IMR-90 (cell line): Measurements from ENCODE around the gene PIPOX. TPM values are rescaled to one million over a fixed set of nuclear protein-coding genes. Genes with fewer than 3 reads are reported as not detected.

Experiments
- ATAC-seq: fragments of 200-7000 bp; cut with Tn5 transposase; 2 replicates; pipeline ENCODE4 v1.9.1; 2020; ENCODE audit warnings: low read depth, mild to moderate bottlenecking, moderate library complexity
- BruUV-seq: library from RNA; stranded (reverse); fragments of 400-500 nt; replicated peaks from 2 replicates; lab custom pipeline; 2021; lab: Mats Ljungman, UMichigan
- CTCF ChIA-PET: fragments of 300-600 bp; formaldehyde crosslinking; extraction: SDS; loops from one replicate; lab custom pipeline; 2021; ENCODE audit warnings: antibody characterized with exemption; lab: Yijun Ruan, JAX
- POLR2A ChIA-PET: fragments of 300-600 bp; sonication (Branson Sonifier 250); formaldehyde crosslinking; loops from one replicate; lab custom pipeline; 2022; ENCODE audit warnings: antibody characterized with exemption; ENCODE audit not compliant: unreplicated experiment; lab: Charles Lee
- DNase-seq: peaks from one replicate; pipeline ENCODE4 v3.0.0; 2013
- H2AFZ ChIP-seq: replicated peaks from 2 replicates; pipeline ENCODE3; 2013; ENCODE audit warnings: low read length, mild to moderate bottlenecking; ENCODE audit not compliant: poor library complexity
- H2AK5ac ChIP-seq: 2 replicates; pipeline ENCODE4 v1.6.1; 2013; ENCODE audit warnings: low read depth, low read length, inconsistent platforms
- H2AK9ac ChIP-seq: replicated peaks from 2 replicates; pipeline ENCODE3; 2013; ENCODE audit warnings: mild to moderate bottlenecking, low read depth, low read length, moderate library complexity; ENCODE audit not compliant: poor library complexity
- H2BK120ac ChIP-seq: 2 replicates; pipeline ENCODE4 v1.6.1; 2013; ENCODE audit warnings: low read depth, low read length, inconsistent platforms
- H2BK15ac ChIP-seq: 3 replicates; pipeline ENCODE4 v1.6.1; 2013; ENCODE audit warnings: low read depth, low read length, inconsistent platforms
- H2BK20ac ChIP-seq: 2 replicates; pipeline ENCODE4 v1.6.1; 2013; ENCODE audit warnings: low read depth, mild to moderate bottlenecking, inconsistent platforms, low read length, moderate library complexity
- H2BK5ac ChIP-seq: 2 replicates; pipeline ENCODE4 v1.6.1; 2013; ENCODE audit warnings: mild to moderate bottlenecking, low read depth, low read length, inconsistent platforms; ENCODE audit not compliant: poor library complexity, severe bottlenecking
- H3K14ac ChIP-seq: replicated peaks from 2 replicates; pipeline ENCODE4 v1.6.1; 2013; ENCODE audit warnings: low read depth, low read length, inconsistent platforms
- H3K18ac ChIP-seq: 2 replicates; pipeline ENCODE4 v1.6.1; 2013; ENCODE audit warnings: low read depth, low read length, control low read depth
- H3K23ac ChIP-seq: 2 replicates; pipeline ENCODE4 v1.6.1; 2013; ENCODE audit warnings: low read depth, low read length, inconsistent platforms
- H3K27ac ChIP-seq: 2 replicates; pipeline ENCODE4 v1.5.1; 2013; ENCODE audit warnings: mild to moderate bottlenecking, control low read depth, low read length; ENCODE audit not compliant: insufficient read depth
- H3K27me3 ChIP-seq: 2 replicates; pipeline ENCODE4 v1.6.1; 2013; ENCODE audit warnings: low read length; ENCODE audit not compliant: control insufficient read depth, insufficient read depth
- H3K36me3 ChIP-seq: 2 replicates; pipeline ENCODE4 v1.6.1; 2013; ENCODE audit warnings: low read length, mixed read lengths; ENCODE audit not compliant: control insufficient read depth, insufficient read depth
- H3K4ac ChIP-seq: 2 replicates; pipeline ENCODE4 v1.6.1; 2013; ENCODE audit warnings: low read depth, low read length, inconsistent platforms
- H3K4me1 ChIP-seq: 2 replicates; pipeline ENCODE4 v1.6.1; 2013; ENCODE audit warnings: low read length, mixed read lengths; ENCODE audit not compliant: control insufficient read depth, insufficient read depth
- H3K4me2 ChIP-seq: 2 replicates; pipeline ENCODE4 v1.6.1; 2013; ENCODE audit warnings: low read depth, mild to moderate bottlenecking, control low read depth, low read length, moderate library complexity
- H3K4me3 ChIP-seq: 2 replicates; pipeline ENCODE4 v1.5.1; 2013; ENCODE audit warnings: low read depth, mild to moderate bottlenecking, control low read depth, low read length, moderate library complexity; ENCODE audit not compliant: insufficient read depth
- H3K56ac ChIP-seq: 2 replicates; pipeline ENCODE4 v1.6.1; 2013; ENCODE audit warnings: low read length, inconsistent platforms; ENCODE audit not compliant: insufficient read depth; ENCODE audit errors: extremely low read depth
- H3K79me1 ChIP-seq, 2 experiments: 2 replicates each; pipeline ENCODE4 v1.6.1; 2013; ENCODE audit warnings: low read length in 2 of 2, inconsistent platforms in 1 of 2, low read depth in 1 of 2
- H3K9ac ChIP-seq: 2 replicates; pipeline ENCODE4 v1.6.1; 2013; ENCODE audit warnings: low read depth, low read length, control low read depth
- H3K9me1 ChIP-seq: 2 replicates; pipeline ENCODE4 v1.6.1; 2013; ENCODE audit warnings: low read length, inconsistent platforms; ENCODE audit not compliant: insufficient read depth
- H3K9me3 ChIP-seq: 2 replicates; pipeline ENCODE4 v1.6.1; 2013; ENCODE audit warnings: low read length; ENCODE audit not compliant: control insufficient read depth, insufficient read depth
- H4K20me1 ChIP-seq: 2 replicates; pipeline ENCODE4 v1.6.1; 2013; ENCODE audit warnings: low read length, inconsistent platforms; ENCODE audit not compliant: insufficient read depth
- H4K5ac ChIP-seq: 2 replicates; pipeline ENCODE4 v1.6.1; 2013; ENCODE audit warnings: mild to moderate bottlenecking, low read depth, low read length, control low read depth
- H4K8ac ChIP-seq, 2 experiments: 2 replicates each; pipeline ENCODE4 v1.6.1; 2013; ENCODE audit warnings: low read depth in 2 of 2, low read length in 2 of 2, control low read depth in 1 of 2, inconsistent platforms in 1 of 2
- H4K91ac ChIP-seq: 2 replicates; pipeline ENCODE4 v1.6.1; 2013; ENCODE audit warnings: low read depth, low read length, inconsistent platforms; ENCODE audit not compliant: insufficient read depth
- BHLHE40 ChIP-seq: fragments of 150-350 bp; IDR thresholded peaks from 2 replicates; pipeline ENCODE4 v1.6.1; 2016; ENCODE audit warnings: mild to moderate bottlenecking, low read depth, low read length
- CEBPB ChIP-seq: IDR thresholded peaks from 2 replicates; pipeline ENCODE4 v1.6.1; 2012; ENCODE audit warnings: low read depth, low read length, improper control_type of control experiment
- CHD1 ChIP-seq: IDR thresholded peaks from 2 replicates; pipeline ENCODE4 v1.6.1; 2012; ENCODE audit warnings: low read depth, low read length, improper control_type of control experiment
- CTCF ChIP-seq: conservative IDR thresholded peaks from 2 replicates; pipeline ENCODE4 v1.5.1; 2012; ENCODE audit warnings: mild to moderate bottlenecking, low read depth, low read length, improper control_type of control experiment
- ELK1 ChIP-seq: fragments of 150-350 bp; IDR thresholded peaks from 2 replicates; pipeline ENCODE4 v1.6.1; 2016; ENCODE audit warnings: low read depth, mild to moderate bottlenecking, low read length, moderate library complexity, borderline replicate concordance
- FOS ChIP-seq: fragments of 150-350 bp; IDR thresholded peaks from 2 replicates; pipeline ENCODE4 v1.6.1; 2016; ENCODE audit warnings: low read depth, low read length
- MAFK ChIP-seq: IDR thresholded peaks from 2 replicates; pipeline ENCODE4 v1.6.1; 2012; ENCODE audit warnings: low read depth, low read length, improper control_type of control experiment
- MAZ ChIP-seq: IDR thresholded peaks from 2 replicates; pipeline ENCODE4 v1.6.1; 2012; ENCODE audit warnings: low read depth, mild to moderate bottlenecking, low read length, improper control_type of control experiment, moderate library complexity, borderline replicate concordance
- MXI1 ChIP-seq: IDR thresholded peaks from 2 replicates; pipeline ENCODE4 v1.6.1; 2012; ENCODE audit warnings: low read depth, mild to moderate bottlenecking, low read length, moderate library complexity, borderline replicate concordance
- NFE2L2 ChIP-seq: fragments of 150-350 bp; IDR thresholded peaks from 2 replicates; pipeline ENCODE4 v1.6.1; 2016; ENCODE audit warnings: low read depth, mild to moderate bottlenecking, low read length
- POLR2A ChIP-seq: IDR thresholded peaks from 2 replicates; pipeline ENCODE4 v1.6.1; 2012; ENCODE audit warnings: mild to moderate bottlenecking, low read depth, low read length
- RAD21 ChIP-seq: IDR thresholded peaks from 2 replicates; pipeline ENCODE4 v1.6.1; 2012; ENCODE audit warnings: low read length, improper control_type of control experiment
- RCOR1 ChIP-seq: IDR thresholded peaks from 2 replicates; pipeline ENCODE4 v1.6.1; 2012; ENCODE audit warnings: mild to moderate bottlenecking, low read length, improper control_type of control experiment; ENCODE audit not compliant: insufficient replicate concordance
- RFX5 ChIP-seq: IDR thresholded peaks from 2 replicates; pipeline ENCODE4 v1.8.0; 2012; ENCODE audit warnings: low read depth, mild to moderate bottlenecking, low read length, moderate library complexity
- SMC3 ChIP-seq: fragments of 150-350 bp; IDR thresholded peaks from 2 replicates; pipeline ENCODE4 v1.6.1; 2016; ENCODE audit warnings: low read depth, mild to moderate bottlenecking, antibody characterized with exemption, low read length, moderate library complexity
- WGBS, 2 experiments: methylation state at CpG; one replicate each; pipeline versions ENCODE4 v1.1.5 to v1.1.7; 2013; ENCODE audit warnings: missing lambda C conversion rate in 2 of 2; ENCODE audit not compliant: insufficient read length in 1 of 2; ENCODE audit errors: extremely low coverage in 2 of 2; 5-methylcytosine and 5-hydroxymethylcytosine counted together
- dilution Hi-C: fragments of 300-500 bp; cut with HindIII; formaldehyde crosslinking; loops from one replicate; pipeline ENCODE4 v1.14.3; 2018; ENCODE audit warnings: low sequenced_read_pairs; ENCODE audit not compliant: unreplicated experiment
- in situ Hi-C: fragments of 300-500 bp; cut with MboI; formaldehyde crosslinking; loops from 3 replicates; pipeline ENCODE4 v1.14.3; 2019; ENCODE audit warnings: low sequenced_read_pairs, inconsistent platforms, mixed read lengths
- intact Hi-C: fragments of 100-400 bp; cut with micrococcal nuclease; formaldehyde crosslinking; loops from 2 replicates; pipeline ENCODE4 v1.10.0; 2022
- polyA plus RNA-seq, 3 experiments: library from polyadenylated mRNA; depleted of rRNA; stranded (reverse); fragments of >200 nt; gene quantifications; 2 replicates each; pipeline ENCODE4 v1.2.3, GENCODE V29; 2012; ENCODE audit warnings: low replicate concordance in 1 of 3
- total RNA-seq: library from RNA; depleted of rRNA; stranded (reverse); fragments of >200 nt; gene quantifications from 2 replicates; pipeline ENCODE4 v1.2.3, GENCODE V29; 2012
- TF ChIP-seq, protein P1 (sequence below): fragments of 150-350 bp; IDR thresholded peaks from 2 replicates; pipeline ENCODE4 v1.6.1; 2017; ENCODE audit warnings: mild to moderate bottlenecking, antibody characterized with exemption, low read length, low read depth

Gene PIPOX
- total and polyA plus RNA-seq, 2 of the 4 experiments (the other 2 are of a cell fraction) = 0.43 to 1.3 TPM

- Histone ChIP-seq H3K23ac (no peak overlapping the region), H3K27ac (no peak overlapping the region), H4K91ac (no peak overlapping the region), H3K4me1 (no peaks in the 10 kb centered on the region), H3K9me1 (peaks cover 2% of the 10 kb centered on the region; the same call in 1 of the 2 replicates), H3K9me3 (no peaks in the 10 kb centered on the region; the same call in 1 of the 2 replicates), H2AFZ (no peak overlapping the region), H2AK9ac (no peak overlapping the region), H3K56ac (no peak overlapping the region), H2BK20ac (no peak overlapping the region), H3K18ac (no peak overlapping the region), H4K5ac (no peak overlapping the region), H2BK120ac (no peak overlapping the region), H3K14ac (no peak overlapping the region), H2BK15ac (no peak overlapping the region), H3K9ac (no peak overlapping the region), H3K79me1 (no peaks in the 10 kb centered on the region), H3K36me3 (no peaks in the 10 kb centered on the region), H2BK5ac (no peak overlapping the region), H3K27me3 (peaks cover 44% of the 10 kb centered on the region), H3K4ac (no peak overlapping the region), H4K8ac (no peak overlapping the region), H3K4me3 (no peak overlapping the region), H3K4me2 (no peak overlapping the region), H4K20me1 (no peaks in the 10 kb centered on the region), H2AK5ac (no peak overlapping the region)
- TF ChIP-seq BHLHE40 (no peak), RFX5 (no peak), RAD21 (no peak), CHD1 (no peak), ELK1 (no peak), CEBPB (no peak), NFE2L2 (no peak), SMC3 (no peak), RCOR1 (no peak), FOS (no peak), POLR2A (no peak), MAFK (no peak), CTCF (no peak), MAZ (no peak), MXI1 (no peak)
- TF ChIP-seq, protein P1, sequence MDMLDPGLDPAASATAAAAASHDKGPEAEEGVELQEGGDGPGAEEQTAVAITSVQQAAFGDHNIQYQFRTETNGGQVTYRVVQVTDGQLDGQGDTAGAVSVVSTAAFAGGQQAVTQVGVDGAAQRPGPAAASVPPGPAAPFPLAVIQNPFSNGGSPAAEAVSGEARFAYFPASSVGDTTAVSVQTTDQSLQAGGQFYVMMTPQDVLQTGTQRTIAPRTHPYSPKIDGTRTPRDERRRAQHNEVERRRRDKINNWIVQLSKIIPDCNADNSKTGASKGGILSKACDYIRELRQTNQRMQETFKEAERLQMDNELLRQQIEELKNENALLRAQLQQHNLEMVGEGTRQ = no peak
- no CpG with 5 or more reads among the region's 3 CpGs for WGBS, 2 experiments
- BruUV-seq = no TSS peak
- in situ Hi-C loops (loop anchor here (10.0 kb wide), 1 partner anchor 61 kb away; no protein-coding TSS in a partner anchor), intact Hi-C loops (loop anchor here (10.0 kb wide), 1 partner anchor 79 kb away; no protein-coding TSS in a partner anchor), dilution Hi-C loops (no loop called here)
- ATAC-seq (no peak), DNase-seq (no peak)
- CTCF ChIA-PET = no interaction called here
- POLR2A ChIA-PET = no interaction called here
Measured at GRCh38 chr17:29043539-29044145, 701 bp downstream of the PIPOX start.
